Smooth muscle cell of the brain vasculature (primary cell): ENCODE results near the gene STRIP2.
"Not testable (repeated sequence)": the region's sequence is repeated elsewhere in the genome, so short reads cannot be mapped to it uniquely, and the experiment has no call there.

Source experiments
- DNase-seq: peaks from one replicate; pipeline ENCODE4 v3.0.0-alpha.2; 2012; ENCODE audit warnings: low read depth, low spot score

STRIP2 gene

DNA sequence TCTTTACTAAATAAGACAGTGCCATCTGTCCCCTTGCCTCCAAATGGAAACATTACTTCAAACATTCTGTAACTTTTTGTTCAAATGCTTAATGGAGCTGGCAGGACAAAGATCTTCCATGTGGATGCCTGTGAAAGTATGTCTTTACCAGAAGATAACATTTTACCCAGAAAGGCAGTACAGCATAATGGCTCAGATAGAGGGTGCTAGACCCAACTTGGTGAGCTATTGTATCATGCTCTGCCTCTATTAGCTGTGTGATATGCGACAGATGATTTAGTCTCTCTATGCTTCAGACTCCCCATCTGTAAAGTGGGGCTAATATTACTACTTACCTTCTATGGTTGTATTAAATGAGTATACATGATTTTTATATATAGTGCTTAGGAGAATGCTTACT, 59.3 kb downstream of the STRIP2 start:
- DNase-seq: no peak

DNA sequence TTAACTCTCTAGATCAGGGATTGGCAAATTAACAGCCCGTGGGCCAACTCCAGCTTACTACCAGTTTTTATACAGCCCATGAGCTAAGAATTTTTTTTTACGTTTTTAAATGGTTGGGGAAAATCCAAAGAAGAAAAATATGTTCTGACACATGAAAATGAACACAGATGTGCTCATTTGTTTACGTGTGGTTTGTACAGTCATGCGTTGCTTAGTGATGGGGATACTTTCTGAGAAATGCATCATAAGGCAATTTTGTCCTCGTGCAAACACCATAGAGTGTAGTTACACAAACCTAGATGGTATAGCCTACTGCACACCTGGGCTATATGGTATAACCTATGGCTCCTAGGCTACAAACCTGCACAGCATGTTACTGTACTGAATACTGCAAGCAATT, 59.8 kb downstream of the STRIP2 start:
- DNase-seq: peak; percentile 26

DNA sequence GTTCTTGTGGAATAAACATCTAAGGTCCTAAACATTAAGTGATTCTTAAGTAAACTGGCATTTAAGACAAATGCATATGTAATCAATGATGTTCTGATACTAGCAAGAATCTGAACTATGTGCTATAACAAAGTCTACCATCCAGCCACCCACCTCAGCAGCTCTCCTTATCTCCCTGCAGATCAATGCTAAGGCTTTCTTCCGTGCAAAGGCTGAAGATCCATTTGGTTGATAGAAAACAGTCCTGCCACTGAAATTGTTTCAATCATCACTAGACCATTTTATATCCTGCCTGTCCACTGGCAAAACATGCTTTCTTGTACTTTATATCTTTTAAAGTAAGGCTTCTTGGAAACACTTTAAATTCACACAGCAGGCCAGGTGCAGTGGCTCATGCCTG, 61.8 kb downstream of the STRIP2 start:
- no peak for DNase-seq

DNA sequence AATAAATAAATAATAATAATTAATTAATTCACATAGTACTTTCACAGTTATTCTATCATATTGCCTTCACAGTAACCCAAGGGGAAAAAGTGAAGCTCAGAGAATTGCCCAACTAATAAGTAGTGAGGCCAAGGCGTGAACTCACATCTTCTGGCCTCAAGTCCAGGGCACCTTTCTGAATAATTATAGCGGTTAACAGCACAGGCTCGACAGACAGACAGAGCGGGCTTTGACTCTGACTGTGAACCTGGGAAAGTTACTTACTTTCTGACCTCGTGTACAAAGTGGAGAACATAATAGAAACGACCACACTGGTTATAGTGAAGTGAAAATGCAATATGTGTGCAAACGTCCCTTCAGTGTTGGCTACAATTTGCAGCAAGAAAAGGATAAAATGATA, 62.4 kb downstream of the STRIP2 start:
- DNase-seq: no peak

DNA sequence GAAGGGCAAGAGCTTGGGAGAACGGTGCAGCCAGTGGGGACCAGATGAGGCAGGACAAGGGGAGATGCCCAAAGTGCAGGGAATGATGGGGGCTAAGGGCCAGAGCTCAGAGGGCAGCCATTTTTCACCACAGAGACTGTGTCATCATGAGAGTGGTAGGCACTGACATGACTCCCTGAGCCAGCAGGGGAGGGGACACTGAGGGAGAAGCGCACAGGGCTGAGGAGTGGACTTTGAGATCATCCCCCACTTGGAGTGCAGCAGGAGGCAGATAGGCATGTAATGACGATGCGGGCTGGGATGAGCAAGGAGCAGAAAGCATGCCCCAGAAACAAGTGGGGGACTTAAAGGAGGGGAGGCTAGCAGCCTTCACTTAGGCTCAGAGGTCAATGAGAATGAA, 62.9 kb downstream of the STRIP2 start:
- no peak for DNase-seq

GRCh38 chr7:129498021-129498420, 63.8 kb downstream of the STRIP2 start:
- no peak for DNase-seq

- DNase-seq: no peak
Measured at GRCh38 chr7:129499999-129500398, 65.8 kb downstream of the STRIP2 start.

GRCh38 chr7:129501760-129502707, 67.8 kb downstream of the STRIP2 start, which contains the start of gene SMKR1:
Gene SMKR1, plus strand, starts transcription at chr7:129502531. Its CDS starts 294 bp downstream, at chr7:129502825.
- DNase-seq: no peak

GRCh38 chr7:129502708-129503685, 68.8 kb downstream of the STRIP2 start:
- DNase-seq: no peak

DNA sequence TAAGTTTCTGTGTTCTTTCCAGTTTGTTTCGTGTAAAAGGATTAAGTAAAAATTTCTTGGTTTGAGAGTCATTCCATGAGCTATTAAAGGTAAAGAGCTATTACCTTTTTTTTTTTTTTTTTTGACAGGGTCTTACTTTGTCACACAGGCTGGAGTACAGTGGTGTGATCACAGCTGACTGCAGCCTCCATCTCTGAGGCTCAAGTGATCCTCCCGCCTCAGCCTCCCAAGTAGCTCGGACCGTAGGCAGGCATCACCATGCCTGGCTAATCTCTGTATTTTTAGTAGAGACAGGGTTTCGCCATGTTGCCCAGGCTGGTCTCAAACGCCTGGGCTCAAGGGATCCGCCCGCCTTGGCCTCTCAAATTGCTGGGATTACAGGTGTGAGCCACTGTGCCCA, 69.5 kb downstream of the STRIP2 start:
- no peak for DNase-seq

- no peak for DNase-seq
Measured at GRCh38 chr7:129512192-129512591, 78.0 kb downstream of the STRIP2 start.

DNA sequence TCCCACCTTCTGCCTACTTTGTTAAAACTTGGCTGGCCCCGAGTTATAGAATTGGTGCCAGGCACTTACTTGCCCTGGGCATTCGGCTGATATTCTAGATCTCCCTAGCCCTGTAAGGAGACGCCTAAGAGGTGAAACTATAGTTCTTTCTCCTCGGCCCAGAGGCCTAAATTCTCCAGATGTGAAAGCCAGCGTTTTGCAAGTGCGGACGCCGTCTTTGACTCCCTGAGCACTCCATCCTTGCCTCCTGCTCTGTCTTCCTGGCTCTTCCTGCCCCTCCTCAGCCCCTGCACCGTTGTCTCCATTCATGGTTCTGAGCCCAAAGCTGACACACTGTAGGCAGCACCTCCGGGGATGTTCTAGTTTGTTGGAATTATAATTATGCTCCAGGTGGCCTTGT, 79.3 kb downstream of the STRIP2 start:
- no peak for DNase-seq

- no peak for DNase-seq
Measured at GRCh38 chr7:129514683-129515082, 80.5 kb downstream of the STRIP2 start.

DNA sequence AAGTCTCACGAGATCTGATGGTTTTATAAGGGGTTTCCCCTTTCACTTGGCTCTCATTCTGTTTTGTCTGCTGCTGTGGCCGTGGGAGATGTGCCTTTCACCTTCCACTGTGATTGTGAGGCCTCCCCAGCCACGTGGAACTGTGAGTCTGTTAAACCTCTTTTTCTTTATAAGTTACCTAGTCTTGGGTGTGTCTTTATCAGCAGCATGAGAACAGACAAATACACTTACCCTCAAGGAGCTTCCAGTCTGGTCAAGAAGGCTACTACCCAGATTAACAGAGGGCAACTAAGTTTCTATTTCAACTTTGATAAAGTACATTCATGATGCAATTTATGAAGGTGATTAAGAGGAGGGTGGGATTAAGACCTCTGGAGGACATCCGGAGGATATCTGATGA, 81.1 kb downstream of the STRIP2 start:
- no peak for DNase-seq

DNA sequence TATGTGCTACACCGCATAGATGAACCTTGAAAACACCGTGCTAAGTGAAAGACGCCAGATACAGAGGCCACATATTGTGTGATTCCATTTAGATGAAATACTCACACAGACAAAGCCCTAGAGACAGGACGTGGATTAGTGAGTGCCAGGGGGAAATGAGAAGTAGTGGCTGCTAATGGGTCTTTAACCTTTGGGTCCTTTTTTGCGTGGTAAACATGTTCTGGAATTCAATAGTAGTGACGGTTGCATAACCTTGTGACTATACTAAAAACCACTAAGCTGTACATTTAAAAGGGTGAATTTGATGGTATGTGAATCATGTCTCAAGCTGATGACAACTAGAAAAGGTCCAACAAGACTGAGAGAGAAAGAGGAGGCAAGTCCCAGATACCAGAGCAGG, 83.7 kb downstream of the STRIP2 start:
- no peak for DNase-seq

DNA sequence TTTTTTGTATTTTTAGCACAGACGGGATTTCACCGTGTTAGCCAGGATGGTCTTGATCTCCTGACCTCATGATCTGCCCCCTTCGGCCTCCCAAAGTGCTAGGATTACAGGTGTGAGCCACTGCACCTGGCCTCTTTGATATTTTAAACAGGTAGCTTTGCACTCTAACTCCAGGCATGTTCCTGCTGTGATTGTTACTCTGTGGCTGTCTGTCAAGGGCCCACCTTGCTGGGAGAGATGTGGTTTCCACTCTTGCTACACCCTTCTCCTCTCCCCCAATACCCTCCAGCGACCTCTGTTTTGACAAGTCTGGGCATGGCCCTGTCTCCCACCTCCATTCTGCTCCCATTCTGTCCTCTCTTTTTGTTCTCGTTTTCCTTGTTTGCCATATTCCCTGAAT, 85.2 kb downstream of the STRIP2 start:
- DNase-seq: no peak

DNA sequence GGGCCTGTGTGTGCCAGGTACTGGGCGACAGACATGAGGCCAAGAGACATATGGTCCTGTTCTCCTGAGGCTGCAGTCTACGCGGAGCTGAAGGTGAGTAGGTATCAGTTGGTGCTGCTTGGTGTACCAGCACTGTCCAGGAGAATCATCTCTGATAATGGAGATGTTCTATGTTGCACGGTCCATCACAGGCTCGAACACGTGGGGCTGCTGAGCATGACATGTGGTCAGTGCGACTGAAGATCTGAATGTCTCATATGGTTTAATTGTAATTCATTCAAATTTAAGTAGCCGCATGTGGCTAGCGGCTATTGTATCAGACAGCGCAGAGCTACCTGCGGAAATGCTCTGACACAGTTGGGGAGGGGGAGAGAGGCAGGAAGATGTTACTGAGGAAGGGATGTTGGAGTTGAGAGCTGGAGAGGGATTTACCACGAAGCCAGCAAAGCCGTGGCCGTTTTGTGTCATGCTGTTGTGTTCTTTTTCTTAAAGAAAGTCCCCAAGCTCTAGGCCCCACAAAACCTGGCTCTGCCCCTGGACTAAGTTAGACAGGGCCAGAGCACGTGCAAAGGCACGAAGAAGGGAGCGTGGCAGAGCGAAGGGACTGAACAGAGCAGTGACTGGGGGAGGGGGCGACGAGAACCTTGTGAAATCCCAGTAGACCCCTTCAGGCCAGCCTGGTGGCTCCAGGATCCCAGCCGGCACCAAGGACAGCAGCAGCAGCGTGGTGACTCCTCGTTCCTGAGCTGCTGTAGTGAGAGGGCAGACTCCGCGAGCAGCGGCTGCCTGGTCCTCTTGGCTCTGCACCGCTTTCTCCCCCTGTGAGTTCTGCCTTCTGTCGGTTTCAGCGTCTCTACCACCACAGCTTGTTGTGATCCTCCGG, 88.1 kb downstream of the STRIP2 start:
- DNase-seq: no peak

GRCh38 chr7:129522971-129523340, 88.7 kb downstream of the STRIP2 start:
- DNase-seq: no peak

DNA sequence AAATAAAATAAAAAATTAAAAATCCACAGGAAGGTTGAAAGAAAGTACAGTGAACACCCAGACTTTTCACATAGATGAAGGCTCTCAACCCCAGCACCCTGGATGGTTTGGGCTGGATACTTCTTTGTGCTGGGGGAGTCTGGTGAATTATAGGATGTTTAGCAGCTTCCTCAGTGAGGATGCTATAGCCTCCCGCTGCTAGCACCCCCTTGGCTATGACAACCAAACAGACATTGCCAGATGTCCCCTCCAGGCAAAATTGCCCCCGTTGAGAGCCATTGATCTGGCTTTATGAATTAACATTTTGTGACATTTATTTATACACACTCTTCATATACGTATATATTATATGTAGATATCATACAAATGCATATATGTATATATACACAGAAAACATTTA, 89.7 kb downstream of the STRIP2 start:
- DNase-seq: no peak

DNA sequence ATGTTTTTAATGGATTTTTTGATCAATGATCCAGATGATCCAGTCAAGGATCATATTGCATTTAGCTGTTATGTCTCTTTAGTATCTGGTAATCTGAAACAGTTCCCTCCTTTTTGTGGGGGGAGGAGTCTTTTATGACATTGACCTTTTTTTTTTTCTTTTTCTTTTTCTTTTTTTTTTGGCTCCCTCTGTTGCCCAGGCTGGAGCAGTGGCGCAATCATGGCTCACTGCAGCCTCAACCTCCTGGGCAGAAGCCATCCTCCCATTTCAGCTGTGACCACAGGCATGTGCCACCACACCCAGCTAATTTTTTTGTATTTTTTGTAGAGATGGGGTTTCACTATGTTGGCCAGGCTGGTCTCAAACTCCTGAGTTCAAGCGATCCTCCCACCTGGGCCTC, 90.2 kb downstream of the STRIP2 start:
- DNase-seq: not testable (repeated sequence)

- no peak for DNase-seq
Measured at GRCh38 chr7:129525225-129525862, 91.1 kb downstream of the STRIP2 start.
